ENCODE data around the gene R3HDML.

DNA sequence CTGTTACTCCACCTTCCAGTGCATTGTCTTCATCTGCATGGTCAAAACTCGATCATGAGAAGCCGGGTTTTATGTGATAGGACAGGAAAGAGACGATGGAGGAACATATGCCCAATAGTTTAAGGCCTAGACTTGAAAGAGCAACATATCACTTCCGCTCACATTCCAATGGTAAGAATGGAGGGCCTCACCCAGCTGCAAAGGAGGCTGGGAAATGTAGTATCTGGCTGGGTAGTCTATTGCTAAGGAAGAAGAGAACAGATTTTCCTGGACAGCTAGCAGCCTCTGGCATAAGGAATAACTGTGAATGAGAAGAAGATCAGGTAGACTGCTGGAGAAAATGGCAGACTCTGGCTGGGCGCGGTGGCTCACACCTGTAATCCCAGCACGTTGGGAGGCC lies 45.1 kb upstream of the R3HDML start:
- TF ChIP-seq, protein P1, sequence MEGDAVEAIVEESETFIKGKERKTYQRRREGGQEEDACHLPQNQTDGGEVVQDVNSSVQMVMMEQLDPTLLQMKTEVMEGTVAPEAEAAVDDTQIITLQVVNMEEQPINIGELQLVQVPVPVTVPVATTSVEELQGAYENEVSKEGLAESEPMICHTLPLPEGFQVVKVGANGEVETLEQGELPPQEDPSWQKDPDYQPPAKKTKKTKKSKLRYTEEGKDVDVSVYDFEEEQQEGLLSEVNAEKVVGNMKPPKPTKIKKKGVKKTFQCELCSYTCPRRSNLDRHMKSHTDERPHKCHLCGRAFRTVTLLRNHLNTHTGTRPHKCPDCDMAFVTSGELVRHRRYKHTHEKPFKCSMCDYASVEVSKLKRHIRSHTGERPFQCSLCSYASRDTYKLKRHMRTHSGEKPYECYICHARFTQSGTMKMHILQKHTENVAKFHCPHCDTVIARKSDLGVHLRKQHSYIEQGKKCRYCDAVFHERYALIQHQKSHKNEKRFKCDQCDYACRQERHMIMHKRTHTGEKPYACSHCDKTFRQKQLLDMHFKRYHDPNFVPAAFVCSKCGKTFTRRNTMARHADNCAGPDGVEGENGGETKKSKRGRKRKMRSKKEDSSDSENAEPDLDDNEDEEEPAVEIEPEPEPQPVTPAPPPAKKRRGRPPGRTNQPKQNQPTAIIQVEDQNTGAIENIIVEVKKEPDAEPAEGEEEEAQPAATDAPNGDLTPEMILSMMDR (conservative IDR thresholded peaks at IDR 0.05 in 1 of 2, IDR thresholded peaks at IDR 0.05 in 1 of 2; ENCODE audit: extremely low read depth in 1 of 2, insufficient read depth in 1 of 2, low read depth in 1 of 2, low read length in 2 of 2), result no peak
- TF ChIP-seq EZH2 (IDR thresholded peaks at IDR 0.05; ENCODE audit: borderline replicate concordance, low read length), result no peak
